Retinal pigment epithelial cell (primary cell): Measurements from ENCODE around the gene AGBL1.
A peak's percentile ranks its signal among the peaks of the same experiment; 100 is the strongest.

Experiments
- DNase-seq: peaks from one replicate; pipeline ENCODE4 v3.0.0-alpha.2; 2010; ENCODE audit warnings: low read depth
- H3K4me3 ChIP-seq: 2 replicates; pipeline ENCODE4 v1.5.1; 2011; ENCODE audit warnings: mild to moderate bottlenecking, low read length, control low read depth, moderate library complexity
- TF ChIP-seq, protein P1 (sequence below): conservative IDR thresholded peaks from 2 replicates; pipeline ENCODE4 v1.5.1; 2011; ENCODE audit warnings: low read depth, low read length, control low read depth, inconsistent platforms

The AGBL1 gene

DNA sequence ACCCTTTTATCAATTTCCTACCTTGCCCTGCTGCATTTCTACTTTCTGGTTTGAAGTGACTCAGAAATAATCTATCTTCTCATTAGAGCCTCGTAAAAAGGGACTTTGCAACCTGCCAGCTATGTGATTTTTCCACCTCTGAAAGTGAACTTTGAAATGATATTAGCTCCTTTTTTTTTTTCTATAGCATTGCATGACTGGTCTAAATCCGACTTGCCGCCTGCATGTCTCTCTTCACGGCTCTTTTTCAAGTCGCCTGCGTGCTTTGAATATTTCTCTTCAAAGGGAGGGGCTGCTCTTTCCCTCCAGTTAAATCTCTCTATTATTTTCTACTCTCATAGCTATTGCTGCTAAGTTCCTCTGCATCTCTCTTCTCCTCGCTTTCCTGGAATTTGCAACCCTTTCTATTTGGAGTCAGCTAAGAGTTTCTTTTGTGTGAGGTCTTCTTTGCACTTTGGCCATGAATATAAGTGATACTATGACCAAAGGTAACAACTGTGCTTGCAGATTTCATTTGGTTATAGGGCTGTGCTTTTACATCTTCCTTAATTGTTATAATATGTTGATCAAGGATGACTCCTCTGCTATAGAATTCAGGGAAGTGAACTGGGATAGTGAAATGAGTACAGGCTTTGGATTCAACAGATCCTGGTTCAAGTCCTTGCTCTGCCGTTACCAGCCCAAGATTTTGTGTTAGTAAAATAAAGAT is 541.1 kb downstream of the AGBL1 start:
- TF ChIP-seq, protein P1, sequence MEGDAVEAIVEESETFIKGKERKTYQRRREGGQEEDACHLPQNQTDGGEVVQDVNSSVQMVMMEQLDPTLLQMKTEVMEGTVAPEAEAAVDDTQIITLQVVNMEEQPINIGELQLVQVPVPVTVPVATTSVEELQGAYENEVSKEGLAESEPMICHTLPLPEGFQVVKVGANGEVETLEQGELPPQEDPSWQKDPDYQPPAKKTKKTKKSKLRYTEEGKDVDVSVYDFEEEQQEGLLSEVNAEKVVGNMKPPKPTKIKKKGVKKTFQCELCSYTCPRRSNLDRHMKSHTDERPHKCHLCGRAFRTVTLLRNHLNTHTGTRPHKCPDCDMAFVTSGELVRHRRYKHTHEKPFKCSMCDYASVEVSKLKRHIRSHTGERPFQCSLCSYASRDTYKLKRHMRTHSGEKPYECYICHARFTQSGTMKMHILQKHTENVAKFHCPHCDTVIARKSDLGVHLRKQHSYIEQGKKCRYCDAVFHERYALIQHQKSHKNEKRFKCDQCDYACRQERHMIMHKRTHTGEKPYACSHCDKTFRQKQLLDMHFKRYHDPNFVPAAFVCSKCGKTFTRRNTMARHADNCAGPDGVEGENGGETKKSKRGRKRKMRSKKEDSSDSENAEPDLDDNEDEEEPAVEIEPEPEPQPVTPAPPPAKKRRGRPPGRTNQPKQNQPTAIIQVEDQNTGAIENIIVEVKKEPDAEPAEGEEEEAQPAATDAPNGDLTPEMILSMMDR, result no peak
- peak; percentile 75 for DNase-seq
- H3K4me3 ChIP-seq, result no peak overlapping the region

DNA sequence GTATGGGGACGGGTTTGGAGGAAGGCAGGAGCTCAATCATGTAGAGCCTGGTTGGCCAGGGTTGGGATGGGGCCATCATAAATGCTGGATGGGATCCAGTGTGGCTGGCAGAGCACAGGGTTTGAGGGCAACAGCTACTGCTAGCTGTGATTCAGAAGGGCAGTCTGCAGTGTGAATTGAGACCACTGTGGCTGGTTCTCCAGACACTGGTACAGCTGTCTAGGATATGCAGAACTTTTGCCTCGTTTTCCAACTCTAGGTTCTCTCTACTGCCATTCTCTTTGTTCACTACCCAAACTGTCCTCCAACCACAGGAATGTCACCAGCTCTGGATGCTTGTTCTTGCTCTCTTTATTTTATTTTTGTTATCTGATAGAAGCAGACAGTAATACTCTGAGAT is 543.6 kb downstream of the AGBL1 start:
- no peak overlapping the region for H3K4me3 ChIP-seq
- no peak for DNase-seq
- TF ChIP-seq, protein P1, result no peak

DNA sequence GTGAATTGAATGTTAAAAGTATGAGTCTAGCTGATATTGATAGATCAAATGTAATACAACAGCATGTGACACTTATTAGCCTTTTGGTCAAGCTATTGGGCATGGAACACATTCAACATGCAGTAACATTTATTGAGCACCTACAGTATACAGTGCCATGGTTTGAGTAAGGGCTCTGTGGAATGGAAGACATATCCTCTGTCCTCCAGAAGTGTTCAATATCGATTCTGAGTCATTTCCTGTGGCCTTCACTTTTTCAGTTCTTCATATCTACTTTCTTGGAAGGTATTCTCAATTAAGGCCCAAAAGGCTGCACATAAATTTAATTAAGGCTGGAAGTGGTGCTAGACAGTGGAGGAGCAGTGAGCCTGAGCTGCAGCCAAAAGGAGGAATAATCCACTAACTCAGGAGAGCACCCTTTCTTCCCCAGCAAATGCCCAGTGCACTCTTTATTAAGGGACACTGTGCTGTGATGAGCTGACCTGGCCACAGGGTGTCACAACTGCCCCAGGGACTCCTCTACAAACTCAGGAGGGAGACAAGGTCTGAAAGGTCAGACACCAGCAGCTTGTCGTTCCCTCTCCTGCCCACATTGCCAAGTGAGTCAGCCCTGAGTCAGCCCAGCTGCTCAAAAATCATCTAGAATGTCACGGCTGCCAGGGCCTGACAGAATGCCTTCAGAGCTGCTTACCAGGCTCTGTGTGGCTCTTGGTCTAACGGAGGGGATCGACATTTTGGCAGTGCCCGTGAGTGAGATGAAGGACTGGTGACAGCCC is 544.8 kb downstream of the AGBL1 start:
- no peak overlapping the region for H3K4me3 ChIP-seq
- peak; percentile 87 for DNase-seq
- TF ChIP-seq, protein P1, result peak; percentile 68

DNA sequence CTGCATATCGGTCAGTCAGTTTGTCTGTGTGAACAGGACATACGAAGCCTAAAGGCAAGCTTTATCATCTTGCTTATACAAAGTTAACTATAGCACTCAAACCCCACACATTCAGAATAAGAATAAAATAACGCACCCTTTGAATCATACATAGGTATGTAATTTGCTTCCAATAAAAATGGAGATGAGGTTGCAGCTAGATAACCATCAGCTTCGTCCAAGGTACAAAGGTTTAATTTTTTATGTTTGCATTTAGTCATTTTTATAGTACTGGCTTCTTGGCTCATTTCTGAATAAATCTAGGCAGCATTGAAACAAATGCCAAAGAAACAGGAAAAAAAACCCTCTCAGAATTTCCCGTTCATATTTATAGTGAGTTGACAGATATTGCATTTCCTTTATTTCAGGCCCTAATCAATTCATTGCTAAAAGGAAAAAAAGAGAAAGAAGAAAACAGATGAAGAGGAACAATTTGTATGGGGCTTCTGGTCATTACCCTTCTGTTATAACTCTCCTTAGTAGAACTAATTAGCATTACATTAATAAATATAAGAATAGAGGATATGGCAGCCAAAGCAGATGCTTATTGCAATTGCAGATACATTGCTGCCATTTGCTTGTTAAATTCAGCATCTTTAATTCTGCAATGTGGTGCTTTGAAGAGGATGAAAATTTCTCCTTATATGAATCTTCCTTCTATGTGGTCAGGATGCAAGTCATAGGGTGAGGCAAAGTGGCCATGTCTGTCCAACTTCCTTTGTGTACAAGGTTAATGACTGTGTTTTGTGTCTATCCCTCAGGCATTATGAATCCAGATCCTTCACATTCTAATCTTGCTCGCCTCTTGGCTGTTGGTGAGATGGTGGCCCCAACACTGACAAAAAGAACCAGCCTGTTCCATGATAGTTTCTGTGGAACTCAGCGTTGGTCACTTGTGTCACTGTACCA is 550.0 kb downstream of the AGBL1 start:
- TF ChIP-seq, protein P1, result no peak
- H3K4me3 ChIP-seq, result no peak overlapping the region
- DNase-seq, result no peak

DNA sequence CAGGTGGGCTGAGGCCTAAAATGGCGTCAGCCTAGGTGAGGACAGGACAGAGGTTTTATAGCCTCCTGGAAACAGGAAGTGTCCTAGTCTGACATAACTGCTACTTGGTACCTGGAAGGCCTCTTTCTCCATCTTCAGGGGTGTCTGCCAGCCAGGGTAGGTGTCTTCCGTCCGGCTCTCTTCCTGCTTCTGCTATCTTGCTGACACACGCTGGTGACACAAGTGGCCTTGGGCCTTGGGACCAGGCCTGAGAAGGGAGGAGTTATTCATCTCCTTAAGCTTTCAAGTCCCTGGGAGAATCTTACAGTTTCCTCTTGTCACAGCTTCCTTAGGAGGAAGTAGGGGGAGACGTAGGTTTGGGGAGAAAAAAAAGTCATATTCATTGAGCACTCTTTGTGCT is 551.3 kb downstream of the AGBL1 start:
- DNase-seq, result no peak
- TF ChIP-seq, protein P1, result no peak
- H3K4me3 ChIP-seq, result no peak overlapping the region

DNA sequence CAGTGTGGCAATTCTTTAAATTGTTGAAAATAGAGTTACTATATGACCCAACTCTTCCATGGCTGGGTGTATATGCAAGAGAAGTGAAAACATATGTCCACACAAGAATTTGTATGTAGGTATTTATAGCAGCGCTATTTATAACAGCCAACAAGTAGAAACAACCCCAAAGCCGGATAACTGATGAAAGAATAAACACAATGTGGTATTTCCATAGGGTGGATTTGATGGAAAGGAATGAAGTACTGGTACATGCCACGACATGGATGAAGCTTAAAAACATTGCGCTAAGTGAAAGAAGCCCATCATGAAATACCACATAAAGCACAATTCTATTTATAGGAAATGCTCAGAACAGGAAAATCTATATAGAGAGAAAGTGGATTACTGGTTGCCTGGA is 554.5 kb downstream of the AGBL1 start:
- TF ChIP-seq, protein P1, result no peak
- DNase-seq, result no peak
- H3K4me3 ChIP-seq, result no peak overlapping the region
